ENCODE measurements around the gene TMEM258. TPM values are rescaled to one million over a fixed set of nuclear protein-coding genes. Genes with fewer than 3 reads are reported as not detected.
A peak's percentile ranks its signal among the peaks of the same experiment; 100 is the strongest.

The TMEM258 gene
- polyA plus RNA-seq, 2 of the 4 experiments (the other 2 are of a cell fraction), result 257 to 280 TPM

- TF ChIP-seq, protein P1, sequence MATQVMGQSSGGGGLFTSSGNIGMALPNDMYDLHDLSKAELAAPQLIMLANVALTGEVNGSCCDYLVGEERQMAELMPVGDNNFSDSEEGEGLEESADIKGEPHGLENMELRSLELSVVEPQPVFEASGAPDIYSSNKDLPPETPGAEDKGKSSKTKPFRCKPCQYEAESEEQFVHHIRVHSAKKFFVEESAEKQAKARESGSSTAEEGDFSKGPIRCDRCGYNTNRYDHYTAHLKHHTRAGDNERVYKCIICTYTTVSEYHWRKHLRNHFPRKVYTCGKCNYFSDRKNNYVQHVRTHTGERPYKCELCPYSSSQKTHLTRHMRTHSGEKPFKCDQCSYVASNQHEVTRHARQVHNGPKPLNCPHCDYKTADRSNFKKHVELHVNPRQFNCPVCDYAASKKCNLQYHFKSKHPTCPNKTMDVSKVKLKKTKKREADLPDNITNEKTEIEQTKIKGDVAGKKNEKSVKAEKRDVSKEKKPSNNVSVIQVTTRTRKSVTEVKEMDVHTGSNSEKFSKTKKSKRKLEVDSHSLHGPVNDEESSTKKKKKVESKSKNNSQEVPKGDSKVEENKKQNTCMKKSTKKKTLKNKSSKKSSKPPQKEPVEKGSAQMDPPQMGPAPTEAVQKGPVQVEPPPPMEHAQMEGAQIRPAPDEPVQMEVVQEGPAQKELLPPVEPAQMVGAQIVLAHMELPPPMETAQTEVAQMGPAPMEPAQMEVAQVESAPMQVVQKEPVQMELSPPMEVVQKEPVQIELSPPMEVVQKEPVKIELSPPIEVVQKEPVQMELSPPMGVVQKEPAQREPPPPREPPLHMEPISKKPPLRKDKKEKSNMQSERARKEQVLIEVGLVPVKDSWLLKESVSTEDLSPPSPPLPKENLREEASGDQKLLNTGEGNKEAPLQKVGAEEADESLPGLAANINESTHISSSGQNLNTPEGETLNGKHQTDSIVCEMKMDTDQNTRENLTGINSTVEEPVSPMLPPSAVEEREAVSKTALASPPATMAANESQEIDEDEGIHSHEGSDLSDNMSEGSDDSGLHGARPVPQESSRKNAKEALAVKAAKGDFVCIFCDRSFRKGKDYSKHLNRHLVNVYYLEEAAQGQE (IDR thresholded peaks at IDR 0.05), result peak; percentile 79
- TF ChIP-seq, protein P2, sequence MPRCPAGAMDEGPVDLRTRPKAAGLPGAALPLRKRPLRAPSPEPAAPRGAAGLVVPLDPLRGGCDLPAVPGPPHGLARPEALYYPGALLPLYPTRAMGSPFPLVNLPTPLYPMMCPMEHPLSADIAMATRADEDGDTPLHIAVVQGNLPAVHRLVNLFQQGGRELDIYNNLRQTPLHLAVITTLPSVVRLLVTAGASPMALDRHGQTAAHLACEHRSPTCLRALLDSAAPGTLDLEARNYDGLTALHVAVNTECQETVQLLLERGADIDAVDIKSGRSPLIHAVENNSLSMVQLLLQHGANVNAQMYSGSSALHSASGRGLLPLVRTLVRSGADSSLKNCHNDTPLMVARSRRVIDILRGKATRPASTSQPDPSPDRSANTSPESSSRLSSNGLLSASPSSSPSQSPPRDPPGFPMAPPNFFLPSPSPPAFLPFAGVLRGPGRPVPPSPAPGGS (IDR thresholded peaks at IDR 0.05), result peak; percentile 77
- TF ChIP-seq FOSL2 (IDR thresholded peaks at IDR 0.05), result no peak
- TF ChIP-seq FOSL2 (CRISPR knock-in tag; IDR thresholded peaks at IDR 0.05), result peak; percentile 45
Observed at GRCh38 chr11:61816736-61817455, 24.5 kb upstream of the TMEM258 start, which contains the start of gene FADS1 (continued).

GRCh38 chr11:61815790-61816735 lies 23.7 kb upstream of the TMEM258 start:
- TF ChIP-seq NR3C1 (IDR thresholded peaks at IDR 0.05), result no peak
- TF ChIP-seq PHF8 (IDR thresholded peaks at IDR 0.05; ENCODE audit: borderline replicate concordance, low read depth), result peak; percentile 15; the same call in 1 of the 2 replicates
- TF ChIP-seq, protein P2 (IDR thresholded peaks at IDR 0.05), result no peak; the same call in 2 of the 3 replicates
- no peak for TF ChIP-seq SMC3 (IDR thresholded peaks at IDR 0.05)
- TF ChIP-seq, protein P3, sequence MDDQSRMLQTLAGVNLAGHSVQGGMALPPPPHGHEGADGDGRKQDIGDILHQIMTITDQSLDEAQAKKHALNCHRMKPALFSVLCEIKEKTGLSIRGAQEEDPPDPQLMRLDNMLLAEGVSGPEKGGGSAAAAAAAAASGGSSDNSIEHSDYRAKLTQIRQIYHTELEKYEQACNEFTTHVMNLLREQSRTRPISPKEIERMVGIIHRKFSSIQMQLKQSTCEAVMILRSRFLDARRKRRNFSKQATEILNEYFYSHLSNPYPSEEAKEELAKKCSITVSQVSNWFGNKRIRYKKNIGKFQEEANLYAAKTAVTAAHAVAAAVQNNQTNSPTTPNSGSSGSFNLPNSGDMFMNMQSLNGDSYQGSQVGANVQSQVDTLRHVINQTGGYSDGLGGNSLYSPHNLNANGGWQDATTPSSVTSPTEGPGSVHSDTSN (IDR thresholded peaks at IDR 0.05), result peak; percentile 59; the same call in 1 of the 2 replicates
- TF ChIP-seq ZFP36 (IDR thresholded peaks at IDR 0.05; ENCODE audit: borderline replicate concordance, partially characterized antibody), result no peak
- TF ChIP-seq RCOR1 (IDR thresholded peaks at IDR 0.05; ENCODE audit: low read depth, low read length), result no peak
- TF ChIP-seq JUNB (IDR thresholded peaks at IDR 0.05), result no peak
- TF ChIP-seq, protein P4, sequence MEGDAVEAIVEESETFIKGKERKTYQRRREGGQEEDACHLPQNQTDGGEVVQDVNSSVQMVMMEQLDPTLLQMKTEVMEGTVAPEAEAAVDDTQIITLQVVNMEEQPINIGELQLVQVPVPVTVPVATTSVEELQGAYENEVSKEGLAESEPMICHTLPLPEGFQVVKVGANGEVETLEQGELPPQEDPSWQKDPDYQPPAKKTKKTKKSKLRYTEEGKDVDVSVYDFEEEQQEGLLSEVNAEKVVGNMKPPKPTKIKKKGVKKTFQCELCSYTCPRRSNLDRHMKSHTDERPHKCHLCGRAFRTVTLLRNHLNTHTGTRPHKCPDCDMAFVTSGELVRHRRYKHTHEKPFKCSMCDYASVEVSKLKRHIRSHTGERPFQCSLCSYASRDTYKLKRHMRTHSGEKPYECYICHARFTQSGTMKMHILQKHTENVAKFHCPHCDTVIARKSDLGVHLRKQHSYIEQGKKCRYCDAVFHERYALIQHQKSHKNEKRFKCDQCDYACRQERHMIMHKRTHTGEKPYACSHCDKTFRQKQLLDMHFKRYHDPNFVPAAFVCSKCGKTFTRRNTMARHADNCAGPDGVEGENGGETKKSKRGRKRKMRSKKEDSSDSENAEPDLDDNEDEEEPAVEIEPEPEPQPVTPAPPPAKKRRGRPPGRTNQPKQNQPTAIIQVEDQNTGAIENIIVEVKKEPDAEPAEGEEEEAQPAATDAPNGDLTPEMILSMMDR (IDR thresholded peaks at IDR 0.05), result no peak
- TF ChIP-seq EHF (CRISPR knock-in tag; IDR thresholded peaks at IDR 0.05), result 0 out of 2 replicates have a peak, but pooled peaks have one; percentile 23
- no peak for TF ChIP-seq HDAC2 (IDR thresholded peaks at IDR 0.05)
- TF ChIP-seq HEYL (CRISPR knock-in tag; IDR thresholded peaks at IDR 0.05), result no peak
- peak; percentile 67 to 79 for DNase-seq (ENCODE audit: low read depth in 1 of 2, low spot score in 1 of 2)
- peak overlapping the region; percentile 98 to 99 for H3K27ac ChIP-seq
- CTCF ChIA-PET, result interaction anchor here (0.7 to 10.5 kb wide), 21 partner anchors 9 to 292 kb away, joined by 3 to 145 read pairs (median 5); partner anchors contain the start of genes FADS2, FEN1 and TMEM258
- ATAC-seq, result peak; percentile 55 to 57
- peak overlapping the region; percentile 83 for H3K4me3 ChIP-seq
- no peaks in the 10 kb centered on the region for H3K9me3 ChIP-seq
- FAIRE-seq, result no peak
- peak overlapping the region; percentile 89 for H3K4me2 ChIP-seq
- WGBS (ENCODE audit: missing lambda C conversion rate), result 2% methylated on average over 43 of the region's 69 CpGs
- peaks cover 38% of the 10 kb centered on the region for H3K4me1 ChIP-seq
- POLR2A ChIA-PET, result interaction anchor here (0.6 to 6.0 kb wide), 12 partner anchors 7 to 419 kb away, joined by 3 to 71 read pairs (median 6); partner anchors contain the start of genes FADS2, FEN1 and TMEM258

Measured in A549 (cell line).